ENCODE measurements around the gene DPM1.
"Not testable (repeated sequence)": the region's sequence is repeated elsewhere in the genome, so short reads cannot be mapped to it uniquely, and the experiment has no call there.

Gene DPM1

DNA sequence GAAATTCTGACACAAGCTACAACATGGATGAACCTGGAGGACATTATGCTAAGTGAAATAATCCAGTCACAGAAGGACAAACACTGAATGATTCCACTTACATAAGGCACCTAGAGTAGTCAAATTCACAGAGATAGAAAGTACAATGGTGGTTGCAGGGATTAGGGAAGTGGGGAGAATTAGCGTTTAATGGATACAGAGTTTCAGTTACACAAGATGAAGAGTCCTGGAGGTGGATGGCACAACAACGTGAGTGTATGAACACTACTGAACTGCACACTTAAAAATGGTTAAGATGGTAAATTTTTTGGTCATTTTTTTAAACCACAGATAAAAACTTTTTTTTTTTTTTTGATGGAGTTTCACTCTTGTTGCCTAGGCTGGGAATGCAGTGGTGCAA, 25.0 kb upstream of the DPM1 start:
- Histone ChIP-seq H3K4me3 (replicated peaks; ENCODE audit: low read depth, low read length) (no peak overlapping the region), H3K27me3 (replicated peaks; ENCODE audit: control insufficient read depth, insufficient read depth, low read length) (no peaks in the 10 kb centered on the region; the same call in 1 of the 2 replicates), H3K36me3 (ENCODE audit: control insufficient read depth, insufficient read depth, low read length) (no peaks in the 10 kb centered on the region)
- DNase-seq (ENCODE audit: extremely low read depth, insufficient read length): no peak
- TF ChIP-seq, protein P1, sequence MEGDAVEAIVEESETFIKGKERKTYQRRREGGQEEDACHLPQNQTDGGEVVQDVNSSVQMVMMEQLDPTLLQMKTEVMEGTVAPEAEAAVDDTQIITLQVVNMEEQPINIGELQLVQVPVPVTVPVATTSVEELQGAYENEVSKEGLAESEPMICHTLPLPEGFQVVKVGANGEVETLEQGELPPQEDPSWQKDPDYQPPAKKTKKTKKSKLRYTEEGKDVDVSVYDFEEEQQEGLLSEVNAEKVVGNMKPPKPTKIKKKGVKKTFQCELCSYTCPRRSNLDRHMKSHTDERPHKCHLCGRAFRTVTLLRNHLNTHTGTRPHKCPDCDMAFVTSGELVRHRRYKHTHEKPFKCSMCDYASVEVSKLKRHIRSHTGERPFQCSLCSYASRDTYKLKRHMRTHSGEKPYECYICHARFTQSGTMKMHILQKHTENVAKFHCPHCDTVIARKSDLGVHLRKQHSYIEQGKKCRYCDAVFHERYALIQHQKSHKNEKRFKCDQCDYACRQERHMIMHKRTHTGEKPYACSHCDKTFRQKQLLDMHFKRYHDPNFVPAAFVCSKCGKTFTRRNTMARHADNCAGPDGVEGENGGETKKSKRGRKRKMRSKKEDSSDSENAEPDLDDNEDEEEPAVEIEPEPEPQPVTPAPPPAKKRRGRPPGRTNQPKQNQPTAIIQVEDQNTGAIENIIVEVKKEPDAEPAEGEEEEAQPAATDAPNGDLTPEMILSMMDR (IDR thresholded peaks at IDR 0.05; ENCODE audit: insufficient read depth, low read length, poor library complexity, severe bottlenecking): no peak

DNA sequence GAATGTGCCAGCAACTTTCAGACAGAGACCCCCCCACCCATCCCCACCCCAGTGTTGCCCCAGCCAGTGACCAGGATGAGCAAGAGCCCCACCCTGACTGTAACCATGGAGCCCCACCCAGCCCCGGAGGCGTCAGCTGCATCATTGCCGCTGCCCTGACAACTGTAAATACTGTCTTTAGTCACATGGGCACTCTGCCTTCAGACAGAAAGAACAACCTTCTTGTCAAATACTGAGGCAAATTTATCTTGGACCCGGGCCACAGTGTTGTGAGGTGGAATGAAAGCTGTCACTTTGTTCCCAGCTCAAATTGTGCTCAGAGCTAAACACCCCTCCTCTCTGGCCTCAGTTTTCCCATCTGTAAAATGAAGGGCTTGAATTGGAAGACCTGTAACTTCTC, 24.0 kb upstream of the DPM1 start:
- Histone ChIP-seq H3K4me3 (replicated peaks; ENCODE audit: low read depth, low read length) (no peak overlapping the region), H3K27me3 (replicated peaks; ENCODE audit: control insufficient read depth, insufficient read depth, low read length) (no peaks in the 10 kb centered on the region; the same call in 1 of the 2 replicates), H3K36me3 (ENCODE audit: control insufficient read depth, insufficient read depth, low read length) (no peaks in the 10 kb centered on the region)
- TF ChIP-seq, protein P1 (IDR thresholded peaks at IDR 0.05; ENCODE audit: insufficient read depth, low read length, poor library complexity, severe bottlenecking): no peak
- no peak for DNase-seq (ENCODE audit: extremely low read depth, insufficient read length)

DNA sequence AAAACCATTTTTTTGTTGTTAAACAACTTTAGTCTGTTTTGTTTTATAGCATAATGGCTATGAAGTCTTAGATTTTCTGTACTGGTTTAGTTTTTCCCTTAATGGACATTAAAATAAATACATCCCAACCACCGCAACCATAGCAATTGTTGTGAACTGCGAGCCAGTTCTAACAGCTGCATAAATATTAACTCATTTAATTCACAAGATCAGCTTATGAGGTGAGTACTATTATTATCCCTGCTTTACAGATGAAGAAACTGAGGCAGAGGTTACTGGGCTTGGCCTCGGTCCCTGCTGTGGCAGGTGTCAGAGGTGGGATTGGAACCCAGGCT, 23.3 kb upstream of the DPM1 start:
- Histone ChIP-seq H3K4me3 (replicated peaks; ENCODE audit: low read depth, low read length) (no peak overlapping the region), H3K27me3 (replicated peaks; ENCODE audit: control insufficient read depth, insufficient read depth, low read length) (no peaks in the 10 kb centered on the region; the same call in 1 of the 2 replicates), H3K36me3 (ENCODE audit: control insufficient read depth, insufficient read depth, low read length) (no peaks in the 10 kb centered on the region)
- DNase-seq (ENCODE audit: extremely low read depth, insufficient read length): no peak
- TF ChIP-seq, protein P1 (IDR thresholded peaks at IDR 0.05; ENCODE audit: insufficient read depth, low read length, poor library complexity, severe bottlenecking): no peak

DNA sequence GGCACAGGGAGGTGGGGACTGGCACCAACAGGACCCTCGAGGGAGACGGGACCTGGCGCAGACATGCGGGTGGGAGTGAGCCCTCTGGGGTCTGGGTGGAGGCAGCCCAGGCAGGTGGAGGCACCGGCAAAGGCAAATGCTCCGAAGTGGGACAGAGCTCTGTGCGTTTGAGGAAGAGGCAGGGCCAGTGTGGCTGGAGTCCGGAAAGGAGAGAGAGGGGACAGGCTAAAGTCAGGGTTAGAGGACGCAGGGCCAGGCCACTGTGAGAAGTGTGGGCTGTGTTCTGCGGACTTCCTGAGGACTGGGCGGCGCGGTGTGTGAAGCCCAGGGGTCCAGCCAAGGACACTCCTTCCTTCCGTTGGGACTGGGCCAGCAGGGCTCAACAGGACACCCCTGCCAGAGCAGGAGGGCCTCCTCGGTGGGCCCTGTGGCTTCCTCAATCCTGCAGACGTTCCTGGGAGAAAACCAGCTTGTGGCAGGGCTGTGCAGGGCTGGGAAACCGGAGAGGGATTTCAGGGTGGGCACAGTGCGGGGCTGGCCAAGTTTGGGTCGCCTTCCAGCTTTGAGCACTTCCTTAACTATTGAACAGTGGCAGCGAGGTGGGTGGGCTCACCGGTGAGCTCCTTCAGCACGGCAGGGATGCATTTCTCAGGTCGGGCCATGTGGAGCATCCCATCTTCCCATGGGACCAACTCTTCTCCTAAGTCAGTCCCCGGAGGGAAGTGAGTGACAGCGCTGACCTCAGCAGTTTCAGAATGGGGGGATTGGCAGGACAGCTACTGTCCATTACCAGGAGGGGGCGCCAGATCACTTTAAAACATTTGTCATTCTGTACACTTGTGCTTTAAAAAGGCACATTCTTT, 22.8 kb upstream of the DPM1 start:
- no peaks in the 10 kb centered on the region; the same call in 1 of the 2 replicates for H3K27me3 ChIP-seq (replicated peaks; ENCODE audit: control insufficient read depth, insufficient read depth, low read length)
- TF ChIP-seq, protein P1 (IDR thresholded peaks at IDR 0.05; ENCODE audit: insufficient read depth, low read length, poor library complexity, severe bottlenecking): peak; percentile 80
- no peak overlapping the region for H3K4me3 ChIP-seq (replicated peaks; ENCODE audit: low read depth, low read length)
- no peak for DNase-seq (ENCODE audit: extremely low read depth, insufficient read length)
- no peaks in the 10 kb centered on the region for H3K36me3 ChIP-seq (ENCODE audit: control insufficient read depth, insufficient read depth, low read length)

DNA sequence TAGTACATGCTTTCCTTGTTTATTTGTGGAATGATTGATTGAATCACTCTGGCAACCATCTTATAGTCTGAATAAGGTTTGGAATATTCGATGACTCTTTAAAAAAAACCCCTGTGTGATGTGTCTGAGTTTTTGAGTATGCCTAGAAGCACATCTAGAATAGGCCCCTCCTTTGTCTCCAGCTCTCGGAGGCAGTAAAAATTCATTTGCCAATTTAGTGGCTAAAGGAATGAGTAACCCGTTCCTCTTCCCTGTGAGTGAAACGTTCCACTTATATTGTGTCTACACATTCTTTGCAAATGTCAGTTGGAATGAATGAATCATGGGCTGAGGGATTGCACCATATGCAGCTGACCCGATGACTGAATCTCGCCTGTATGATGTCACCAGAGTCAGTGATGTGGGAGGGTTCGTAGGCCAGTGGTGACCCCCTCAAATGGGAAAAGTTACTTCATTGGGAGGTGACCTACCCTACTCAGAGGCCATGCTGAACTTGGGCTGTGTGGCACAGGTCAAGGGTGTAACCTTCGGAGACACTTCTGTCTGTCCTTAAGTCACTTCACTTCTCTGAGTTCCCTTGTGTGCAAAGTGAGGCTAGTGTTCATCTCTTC, 21.8 kb upstream of the DPM1 start:
- TF ChIP-seq, protein P1 (IDR thresholded peaks at IDR 0.05; ENCODE audit: insufficient read depth, low read length, poor library complexity, severe bottlenecking): no peak
- H3K27me3 ChIP-seq (replicated peaks; ENCODE audit: control insufficient read depth, insufficient read depth, low read length): peaks cover 2% of the 10 kb centered on the region; the same call in 1 of the 2 replicates
- no peak overlapping the region for H3K4me3 ChIP-seq (replicated peaks; ENCODE audit: low read depth, low read length)
- DNase-seq (ENCODE audit: extremely low read depth, insufficient read length): no peak
- H3K36me3 ChIP-seq (ENCODE audit: control insufficient read depth, insufficient read depth, low read length): no peaks in the 10 kb centered on the region

DNA sequence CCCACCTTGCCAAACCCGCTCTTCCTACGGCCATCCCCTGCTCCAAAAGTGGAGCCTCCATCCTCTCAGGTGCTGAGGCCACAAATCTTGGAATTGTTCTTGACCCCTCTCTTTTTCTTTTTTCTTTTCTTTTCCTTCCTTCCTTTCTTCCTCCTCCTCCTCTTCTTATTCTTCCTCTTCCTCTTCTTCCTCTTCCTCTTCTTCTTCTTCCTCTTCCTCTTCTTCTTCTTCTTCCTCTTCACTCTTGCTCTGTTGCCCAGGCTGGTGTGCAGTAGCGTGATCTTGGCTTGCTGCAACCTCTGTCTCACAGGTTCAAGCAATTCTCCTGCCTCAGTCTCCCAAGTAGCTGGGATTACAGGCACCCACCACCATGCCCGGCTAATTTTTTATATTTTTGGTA, 20.2 kb upstream of the DPM1 start:
- not testable (repeated sequence) for DNase-seq (ENCODE audit: extremely low read depth, insufficient read length); H3K36me3 ChIP-seq (ENCODE audit: control insufficient read depth, insufficient read depth, low read length); H3K27me3 ChIP-seq (replicated peaks; ENCODE audit: control insufficient read depth, insufficient read depth, low read length); H3K4me3 ChIP-seq (replicated peaks; ENCODE audit: low read depth, low read length)
